HG02973 (cell line): ENCODE results near the gene XPO1.

Source experiments
- ATAC-seq: cut with Tn5 transposase; IDR thresholded peaks from one replicate; pipeline ENCODE4 v1.9.1; 2021; ENCODE audit warnings: moderate library complexity; ENCODE audit not compliant: unreplicated experiment

XPO1 gene

GRCh38 chr2:61437170-61437569, 101.0 kb downstream of the XPO1 start:
- ATAC-seq = no peak

DNA sequence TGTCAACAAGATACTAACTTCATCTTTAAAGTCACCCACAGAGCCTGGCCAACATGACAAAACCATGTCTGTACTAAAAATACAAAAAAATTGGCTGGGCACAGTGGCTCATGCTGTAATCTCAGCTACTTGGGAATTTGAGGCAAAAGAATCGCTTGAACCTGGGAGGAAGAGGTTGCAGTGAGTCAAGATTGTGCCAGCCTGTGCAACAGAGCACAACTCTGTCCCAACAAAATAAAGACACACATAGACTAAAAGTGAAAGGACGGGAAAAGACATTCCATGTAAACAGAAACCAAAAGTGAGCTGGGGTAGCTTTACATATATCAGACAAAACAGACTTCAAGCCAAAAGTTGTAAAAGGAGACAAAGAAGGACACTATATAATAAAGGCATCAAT, 102.1 kb downstream of the XPO1 start:
- ATAC-seq = no peak

GRCh38 chr2:61435291-61435690, 102.9 kb downstream of the XPO1 start:
- no peak for ATAC-seq

GRCh38 chr2:61434314-61434713, 103.8 kb downstream of the XPO1 start:
- ATAC-seq = no peak

- ATAC-seq = no peak
Observed at GRCh38 chr2:61433606-61434005, 104.5 kb downstream of the XPO1 start.

GRCh38 chr2:61432990-61433389, 105.2 kb downstream of the XPO1 start:
- no peak for ATAC-seq

DNA sequence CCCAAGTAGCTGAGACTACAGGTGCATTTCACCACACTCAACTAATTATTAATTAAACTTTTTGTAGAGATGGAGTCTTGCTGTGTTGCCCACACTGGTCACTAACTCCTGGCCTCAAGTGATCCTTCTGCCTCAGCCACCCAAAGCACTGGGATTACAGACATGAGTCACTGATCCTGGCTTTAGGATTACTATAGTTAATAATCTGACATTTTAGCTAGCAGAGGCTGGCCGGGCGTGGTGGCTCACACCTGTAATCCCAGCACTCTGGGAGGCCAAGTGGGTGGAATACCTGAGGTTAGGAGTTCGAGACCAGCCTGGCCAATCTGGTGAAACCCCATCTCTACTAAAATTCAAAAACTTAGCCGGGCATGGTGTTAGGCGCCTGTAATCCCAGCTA, 106.8 kb downstream of the XPO1 start:
- ATAC-seq = no peak
